Esophagus squamous epithelium (tissue), 5 donors: ENCODE data around the gene GLS. TPM values are rescaled to one million over a fixed set of nuclear protein-coding genes. Genes with fewer than 3 reads are reported as not detected.

ENCODE experiments used
- DNase-seq: peaks from one replicate; lab custom pipeline; 2025; lab: John Stamatoyannopoulos, UW
- H3K27ac ChIP-seq, 4 donors: fragments of 200-600 bp; sonication (generic); one replicate each; pipeline ENCODE4 v1.5.1; 2016 to 2019; ENCODE audit warnings: mild to moderate bottlenecking in 1 of 4
- H3K27me3 ChIP-seq, 4 donors: fragments of 200-600 bp; sonication (generic); 1 replicate in 3 of 4; 2 replicates in 1 of 4; pipeline versions ENCODE4 v1.5.1 to v1.6.0; 2017 to 2021; ENCODE audit warnings: antibody characterized with exemption in 1 of 4
- H3K36me3 ChIP-seq, 3 donors: fragments of 200-600 bp; sonication (generic); one replicate each; pipeline ENCODE4 v1.5.1; 2016 to 2019
- H3K4me1 ChIP-seq, 3 donors: fragments of 200-600 bp; sonication (generic); one replicate each; pipeline ENCODE4 v1.5.1; 2017 to 2019
- H3K4me3 ChIP-seq, 4 donors: fragments of 200-600 bp; sonication (generic); 1 replicate in 3 of 4; 2 replicates in 1 of 4; pipeline ENCODE4 v1.5.1; 2016 to 2019; ENCODE audit warnings: mild to moderate bottlenecking in 2 of 4, moderate library complexity in 1 of 4
- H3K9me3 ChIP-seq, 3 donors: fragments of 200-600 bp; sonication (generic); one replicate each; pipeline ENCODE4 v1.5.1; 2016 to 2019
- POLR2A ChIP-seq, 4 donors: fragments of 450-650 bp; IDR thresholded peaks; one replicate each; pipeline ENCODE4 v1.6.1; 2017; ENCODE audit warnings: antibody characterized with exemption in 4 of 4, mild to moderate bottlenecking in 4 of 4, moderate library complexity in 3 of 4
- WGBS, 2 donors: methylation state at CpG; one replicate each; pipeline ENCODE4 v1.1.5; 2018; 5-methylcytosine and 5-hydroxymethylcytosine counted together
- intact Hi-C: fragments of 100-400 bp; cut with DNase I; formaldehyde crosslinking; loops from one replicate; pipeline ENCODE4 v1.15.0; 2022
- total RNA-seq, 4 donors: library from RNA; depleted of rRNA; stranded (reverse); fragments of >200 nt; gene quantifications; one replicate each; pipeline ENCODE4 v1.1.0, GENCODE V29; 2016
- TF ChIP-seq, protein P1 (sequence below), 6 experiments: fragments of 450-650 bp in 4 of 6; fragments of 200-600 bp in 2 of 6; sonication (generic) in 2 of 6; IDR thresholded peaks; one replicate each; pipeline ENCODE4 v1.5.1; 2016 to 2019; ENCODE audit warnings: antibody characterized with exemption in 6 of 6, mild to moderate bottlenecking in 4 of 6, moderate library complexity in 4 of 6
- donor health status: DM: yes; HTN: yes; CAD: no.

Gene GLS
- total RNA-seq, 4 donors from 2014 or later, result 22.0 to 84.1 (median 45.9) TPM

DNA sequence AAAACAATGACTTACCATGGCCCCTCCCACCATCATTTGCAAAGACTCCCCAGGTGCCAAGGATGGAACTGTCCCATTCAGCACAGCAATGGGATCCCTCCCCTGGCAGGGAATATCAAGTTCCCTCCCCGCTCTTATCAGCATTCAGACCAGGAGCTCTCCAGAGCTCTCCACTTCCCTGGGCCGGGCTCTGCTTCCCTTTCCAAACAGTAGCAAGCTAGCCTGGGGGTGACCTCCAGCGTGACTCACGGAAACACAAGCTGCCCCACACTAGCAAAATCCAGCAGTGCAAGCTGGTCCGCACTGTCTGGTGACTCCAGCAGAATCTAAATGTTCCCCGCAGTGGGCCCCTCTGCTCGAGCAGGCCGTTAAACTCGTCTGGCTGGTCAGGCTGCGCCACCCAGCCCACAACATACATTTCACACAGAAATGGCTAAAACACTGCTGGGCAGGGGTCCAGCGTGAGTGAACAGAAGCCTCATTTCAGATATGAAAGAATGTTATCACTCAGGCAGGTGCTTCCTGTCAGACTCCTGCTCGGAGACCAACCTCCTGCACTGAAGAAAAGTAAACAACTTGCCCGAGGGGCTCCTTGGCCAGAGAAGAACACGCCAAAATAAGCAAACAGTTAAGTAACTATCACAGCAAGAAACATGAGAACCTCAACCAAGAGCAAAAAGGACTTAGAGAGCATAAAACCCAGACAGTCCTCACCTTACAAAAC lies 99.4 kb downstream of the GLS start:
- H3K36me3 ChIP-seq, result peaks cover 23 to 100% (median 75%) of the 10 kb centered on the region in 3 donors
- peak overlapping the region in 3 of 4 donors; percentile 40 to 54 (median 45) for H3K27ac ChIP-seq
- TF ChIP-seq POLR2A (IDR thresholded peaks at IDR 0.05), result no peak
- TF ChIP-seq, protein P1, sequence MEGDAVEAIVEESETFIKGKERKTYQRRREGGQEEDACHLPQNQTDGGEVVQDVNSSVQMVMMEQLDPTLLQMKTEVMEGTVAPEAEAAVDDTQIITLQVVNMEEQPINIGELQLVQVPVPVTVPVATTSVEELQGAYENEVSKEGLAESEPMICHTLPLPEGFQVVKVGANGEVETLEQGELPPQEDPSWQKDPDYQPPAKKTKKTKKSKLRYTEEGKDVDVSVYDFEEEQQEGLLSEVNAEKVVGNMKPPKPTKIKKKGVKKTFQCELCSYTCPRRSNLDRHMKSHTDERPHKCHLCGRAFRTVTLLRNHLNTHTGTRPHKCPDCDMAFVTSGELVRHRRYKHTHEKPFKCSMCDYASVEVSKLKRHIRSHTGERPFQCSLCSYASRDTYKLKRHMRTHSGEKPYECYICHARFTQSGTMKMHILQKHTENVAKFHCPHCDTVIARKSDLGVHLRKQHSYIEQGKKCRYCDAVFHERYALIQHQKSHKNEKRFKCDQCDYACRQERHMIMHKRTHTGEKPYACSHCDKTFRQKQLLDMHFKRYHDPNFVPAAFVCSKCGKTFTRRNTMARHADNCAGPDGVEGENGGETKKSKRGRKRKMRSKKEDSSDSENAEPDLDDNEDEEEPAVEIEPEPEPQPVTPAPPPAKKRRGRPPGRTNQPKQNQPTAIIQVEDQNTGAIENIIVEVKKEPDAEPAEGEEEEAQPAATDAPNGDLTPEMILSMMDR (IDR thresholded peaks at IDR 0.05), result no peak
- H3K4me1 ChIP-seq, result no peaks in the 10 kb centered on the region
- H3K27me3 ChIP-seq, result no peaks in the 10 kb centered on the region
- WGBS, 2 donors, result 64 to 68% methylated on average over 8 to 13 of the region's 14 CpGs
- intact Hi-C loops, result no loop called here
- DNase-seq, result peak; percentile 19
- no peaks in the 10 kb centered on the region for H3K9me3 ChIP-seq
- peak overlapping the region in 1 of 4 donors; percentile 16 for H3K4me3 ChIP-seq

DNA sequence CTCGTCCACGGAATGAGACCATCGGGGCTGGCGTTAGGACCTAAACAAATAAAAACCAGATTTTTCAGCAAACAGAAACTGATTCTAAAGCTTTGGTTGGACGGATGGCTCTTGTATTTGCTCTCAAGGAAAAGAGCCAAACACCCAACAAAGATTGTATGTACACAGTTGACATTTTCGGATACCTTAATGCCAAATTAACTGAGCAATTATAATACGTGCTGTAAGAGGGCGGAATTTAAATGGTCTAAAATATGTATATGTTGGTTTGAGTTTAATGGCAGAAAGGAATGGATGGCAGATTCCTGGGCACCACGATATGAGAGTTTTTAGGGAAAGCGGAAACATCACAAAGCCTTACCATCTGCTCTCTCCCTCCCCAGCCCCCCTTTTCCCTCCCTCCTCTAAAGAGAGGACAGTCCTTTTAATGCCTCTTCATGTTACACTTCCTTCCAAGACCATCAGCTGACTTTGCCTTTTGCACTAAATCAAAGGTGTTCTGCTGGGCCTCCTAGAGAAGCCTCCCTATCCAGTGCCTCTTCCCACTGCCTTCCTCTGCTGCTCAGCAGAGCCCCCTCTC lies 100.1 kb downstream of the GLS start:
- Histone ChIP-seq H3K4me3 (no peak overlapping the region), H3K9me3 (no peaks in the 10 kb centered on the region), H3K27ac (peak overlapping the region in 3 of 4 donors; percentile 40 to 54 (median 45)), H3K36me3 (peaks cover 22 to 100% (median 75%) of the 10 kb centered on the region in 3 donors), H3K4me1 (no peaks in the 10 kb centered on the region), H3K27me3 (no peaks in the 10 kb centered on the region)
- intact Hi-C loops, result no loop called here
- WGBS, 2 donors, result 84 to 85% methylated on average over 10 of the region's 10 CpGs
- DNase-seq, result no peak
- no peak for TF ChIP-seq POLR2A (IDR thresholded peaks at IDR 0.05)
- TF ChIP-seq, protein P1 (IDR thresholded peaks at IDR 0.05), result no peak

GRCh38 chr2:190981333-190981732 lies 100.7 kb downstream of the GLS start:
- WGBS, 2 donors, result 85 to 87% methylated on average over 6 of the region's 6 CpGs
- Histone ChIP-seq H3K27me3 (no peaks in the 10 kb centered on the region), H3K9me3 (no peaks in the 10 kb centered on the region), H3K4me1 (no peaks in the 10 kb centered on the region), H3K36me3 (peaks cover 22 to 100% (median 75%) of the 10 kb centered on the region in 3 donors), H3K27ac (no peak overlapping the region), H3K4me3 (no peak overlapping the region)
- intact Hi-C loops, result no loop called here
- TF ChIP-seq POLR2A (IDR thresholded peaks at IDR 0.05), result no peak
- TF ChIP-seq, protein P1 (IDR thresholded peaks at IDR 0.05), result no peak
- no peak for DNase-seq

DNA sequence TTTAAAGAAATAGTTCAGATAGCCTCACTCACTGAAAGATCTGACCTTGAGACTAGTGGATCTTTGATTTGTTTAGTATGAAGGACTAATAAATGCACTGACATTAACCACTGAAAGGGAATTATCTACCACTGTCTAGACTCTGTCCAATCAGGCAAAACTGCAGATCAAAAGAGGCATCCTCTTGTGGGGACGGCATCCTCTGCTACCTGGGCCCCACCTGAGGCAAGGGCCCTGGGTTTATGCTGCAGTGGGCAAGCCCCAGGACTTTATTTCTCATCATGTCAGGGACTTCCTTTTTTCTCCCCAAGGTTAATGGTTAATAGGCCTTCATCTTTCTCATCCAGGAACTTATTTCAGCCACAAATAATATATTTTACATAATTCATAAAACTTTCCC lies 101.1 kb downstream of the GLS start:
- no peak for DNase-seq
- Histone ChIP-seq H3K27ac (no peak overlapping the region), H3K9me3 (no peaks in the 10 kb centered on the region), H3K36me3 (peaks cover 18 to 100% (median 75%) of the 10 kb centered on the region in 3 donors), H3K27me3 (no peaks in the 10 kb centered on the region), H3K4me1 (no peaks in the 10 kb centered on the region), H3K4me3 (no peak overlapping the region)
- 85 to 93% methylated on average over 1 of the region's 1 CpG for WGBS, 2 donors
- TF ChIP-seq, protein P1 (IDR thresholded peaks at IDR 0.05), result no peak
- no peak for TF ChIP-seq POLR2A (IDR thresholded peaks at IDR 0.05)
- intact Hi-C loops, result no loop called here
